Measurements from ENCODE around the gene CAMK1D.

CAMK1D gene

DNA sequence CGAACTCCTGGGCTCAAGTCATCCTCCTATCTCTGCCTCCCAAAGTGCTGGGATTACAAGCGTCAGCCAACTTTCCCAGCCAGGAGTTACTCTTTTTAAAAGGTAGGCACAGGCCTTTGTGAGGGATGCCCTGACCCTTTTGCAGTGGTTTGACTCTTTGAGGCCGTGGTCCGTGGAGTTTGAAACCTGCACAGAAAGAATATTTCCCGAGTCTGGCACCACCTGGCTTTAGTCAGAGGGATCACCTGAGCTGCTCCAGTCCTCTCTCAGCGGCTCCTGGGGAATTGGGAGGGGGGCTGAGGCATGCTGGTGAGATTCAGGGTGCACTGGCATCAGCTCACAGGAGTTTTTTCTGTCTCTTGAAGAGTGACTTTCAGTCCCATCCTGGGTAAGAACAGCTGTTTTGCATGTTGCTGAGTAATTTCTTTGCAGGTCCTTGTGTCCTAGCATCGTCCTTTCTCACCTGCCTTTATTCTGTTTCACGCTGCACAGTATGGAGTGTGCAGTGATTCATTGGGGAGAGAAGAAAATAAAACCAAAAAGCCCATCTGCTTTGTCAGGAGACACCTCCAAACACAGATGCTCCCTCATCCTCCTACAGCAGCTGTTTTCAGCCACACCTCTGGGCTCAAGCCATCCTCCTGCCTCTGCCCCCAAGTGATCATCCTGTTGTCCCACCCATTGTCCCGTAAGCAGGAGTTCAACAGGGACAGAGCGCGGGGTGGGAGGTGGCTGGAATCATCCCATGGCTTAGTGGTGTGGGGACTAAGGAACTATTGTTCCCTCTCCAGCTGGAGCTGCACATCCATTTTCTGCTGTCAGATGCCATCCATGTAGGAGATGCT lies 284.7 kb downstream of the CAMK1D start:
- DNase-seq: no peak

DNA sequence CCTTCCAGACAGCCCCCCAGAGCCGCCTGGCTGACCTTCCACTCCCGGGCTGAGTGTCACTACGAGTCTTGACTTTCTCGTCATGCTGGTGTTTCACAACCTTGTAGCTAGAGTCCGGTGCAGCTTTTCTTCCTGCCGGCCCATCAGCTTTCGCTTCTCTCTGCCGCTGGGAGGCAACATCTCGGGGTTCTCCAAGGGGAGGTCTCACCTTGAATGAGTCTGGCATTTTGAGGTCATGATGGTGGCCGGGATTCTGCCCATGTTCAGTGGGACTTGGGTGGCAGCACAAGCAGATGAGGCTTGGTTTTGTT lies 285.2 kb downstream of the CAMK1D start:
- DNase-seq: no peak

DNA sequence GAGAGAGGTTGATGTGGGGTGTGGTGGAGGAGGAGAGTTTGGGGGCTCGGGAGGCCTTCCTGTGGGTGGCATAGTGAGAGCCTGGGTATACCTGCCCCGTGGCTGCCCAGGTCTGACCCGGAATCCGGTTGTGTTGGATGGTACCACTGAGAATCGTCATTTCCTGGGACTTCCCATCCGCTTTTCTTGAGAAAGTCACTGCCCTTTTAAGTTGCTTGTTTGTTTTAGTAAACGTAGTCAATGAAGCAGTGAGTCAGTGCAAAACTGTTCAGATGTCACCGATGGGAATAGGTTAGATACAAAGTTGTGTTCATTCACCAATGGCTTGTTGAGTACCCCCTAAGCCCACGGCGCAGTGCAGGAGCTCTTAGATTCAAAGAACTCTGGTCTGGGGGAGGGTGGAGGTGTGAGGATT lies 285.8 kb downstream of the CAMK1D start:
- no peak for DNase-seq

DNA sequence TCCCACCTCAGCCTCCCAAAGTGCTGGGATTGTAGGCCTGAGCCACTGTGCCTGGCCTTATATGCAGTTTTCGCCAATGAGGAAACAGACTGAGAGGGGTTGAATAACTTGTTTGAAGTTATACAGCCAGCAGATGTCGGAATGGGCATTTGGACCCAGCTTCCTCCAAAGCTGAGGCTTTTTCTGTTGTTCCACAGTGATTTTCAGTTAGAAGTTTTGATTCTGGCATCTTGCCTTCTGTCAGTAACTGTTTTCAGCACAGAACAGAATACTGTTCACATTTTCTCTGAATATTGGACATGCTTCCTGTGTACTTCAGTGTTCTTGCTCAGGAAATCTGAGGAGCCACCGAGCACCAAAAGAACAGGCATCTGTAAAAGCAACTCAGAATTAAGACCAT lies 287.2 kb downstream of the CAMK1D start:
- no peak for DNase-seq

DNA sequence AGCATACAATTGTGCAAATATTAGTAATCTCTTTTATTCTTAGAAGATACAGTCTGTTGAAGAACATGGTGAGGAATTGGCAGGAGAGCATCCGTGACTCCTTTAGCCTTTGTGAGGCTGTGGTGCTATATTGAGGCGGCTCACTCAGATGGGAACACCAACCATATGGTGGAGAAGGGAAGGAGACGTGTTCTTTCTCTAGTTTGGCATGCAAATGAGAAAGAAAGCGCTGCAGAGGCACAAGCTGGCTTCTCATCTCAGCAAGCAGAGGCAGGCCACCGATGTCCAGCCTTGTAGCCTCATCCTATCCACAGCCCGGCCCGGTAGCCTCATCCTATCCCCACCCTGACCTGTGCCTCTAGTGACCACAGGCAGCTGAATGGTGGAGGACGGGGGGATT lies 288.3 kb downstream of the CAMK1D start:
- DNase-seq: no peak

DNA sequence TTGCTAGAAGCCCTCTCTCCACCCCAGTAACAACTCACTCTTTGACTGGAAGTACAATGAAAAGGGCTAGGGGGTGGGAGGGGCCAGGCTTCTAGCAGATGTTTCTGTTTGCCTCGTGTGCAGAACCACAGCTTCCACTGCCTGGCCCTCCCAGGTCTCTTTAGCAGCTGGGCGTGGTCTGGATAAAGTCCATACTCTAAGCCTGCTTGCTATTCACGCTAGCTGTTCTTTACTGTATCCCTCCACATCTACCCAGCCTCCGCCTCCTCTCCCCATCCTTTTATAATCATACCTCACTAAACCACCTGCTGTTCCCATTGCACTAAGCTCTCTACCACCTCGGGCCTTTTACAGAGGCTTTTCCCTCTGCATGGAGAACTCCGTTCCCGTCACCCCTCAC lies 288.8 kb downstream of the CAMK1D start:
- no peak for DNase-seq

DNA sequence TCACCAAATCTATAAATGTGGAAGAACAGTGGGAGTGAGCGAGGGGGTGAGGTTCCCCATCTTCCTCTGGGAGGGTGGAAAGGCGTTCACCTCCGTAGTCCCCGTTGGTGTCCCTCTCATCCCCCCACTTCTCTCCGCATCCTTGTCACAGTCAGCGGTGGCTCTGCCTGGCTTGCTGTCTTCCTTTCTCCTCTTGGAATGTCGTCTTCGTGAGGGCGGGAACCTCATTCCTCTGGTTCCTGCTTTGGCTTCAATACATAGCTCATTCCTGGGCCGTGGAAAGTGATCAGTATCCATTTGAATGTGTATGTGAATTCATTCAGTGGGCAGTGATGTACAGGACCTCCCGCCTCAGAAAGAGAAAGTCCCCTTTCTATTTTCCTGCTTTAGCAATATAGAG lies 289.4 kb downstream of the CAMK1D start:
- no peak for DNase-seq

DNA sequence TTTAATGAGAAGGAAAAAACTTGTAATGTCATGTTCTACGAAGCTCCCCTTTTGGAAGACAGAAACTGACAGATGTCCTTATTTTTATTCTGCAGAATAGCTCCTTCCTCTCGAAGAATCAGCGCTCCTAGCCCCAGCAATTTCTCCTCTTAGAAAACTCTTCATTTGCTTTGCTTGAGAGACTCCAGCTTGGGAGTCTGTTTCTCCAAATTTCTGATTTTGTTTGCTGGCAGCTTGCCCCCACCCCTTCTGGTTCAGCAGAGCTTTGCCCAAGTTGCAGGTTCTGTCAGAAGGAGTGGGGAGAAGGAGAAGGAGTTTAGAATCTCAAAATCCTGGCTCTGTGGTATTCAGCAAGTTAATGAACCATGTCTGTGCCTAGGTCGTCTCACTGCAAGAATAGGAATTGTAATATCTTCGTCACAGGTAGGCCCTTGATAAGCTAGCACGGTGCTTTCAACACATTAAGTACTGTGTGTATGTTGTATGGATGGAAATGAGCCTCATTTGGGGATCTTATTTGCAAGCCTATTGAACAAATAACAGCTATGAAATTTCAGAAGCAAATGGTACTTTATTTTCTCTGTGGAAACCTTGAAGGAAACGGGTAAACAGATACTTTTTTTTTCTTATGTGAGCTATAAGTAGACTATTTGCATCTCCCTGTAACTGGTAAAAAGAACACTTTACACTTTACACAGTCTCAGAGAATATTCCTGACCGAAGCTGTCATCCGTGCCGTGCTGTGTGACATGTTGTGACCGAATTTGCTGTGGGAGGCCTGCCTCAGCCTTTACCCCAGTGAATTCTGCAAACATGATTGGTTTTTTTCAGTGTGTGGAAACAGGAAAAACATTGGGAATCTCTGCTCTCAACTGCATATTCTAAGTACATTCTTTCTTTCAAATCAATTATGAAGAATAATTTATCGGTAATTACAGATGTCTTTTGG lies 290.9 kb downstream of the CAMK1D start:
- no peak for DNase-seq

DNA sequence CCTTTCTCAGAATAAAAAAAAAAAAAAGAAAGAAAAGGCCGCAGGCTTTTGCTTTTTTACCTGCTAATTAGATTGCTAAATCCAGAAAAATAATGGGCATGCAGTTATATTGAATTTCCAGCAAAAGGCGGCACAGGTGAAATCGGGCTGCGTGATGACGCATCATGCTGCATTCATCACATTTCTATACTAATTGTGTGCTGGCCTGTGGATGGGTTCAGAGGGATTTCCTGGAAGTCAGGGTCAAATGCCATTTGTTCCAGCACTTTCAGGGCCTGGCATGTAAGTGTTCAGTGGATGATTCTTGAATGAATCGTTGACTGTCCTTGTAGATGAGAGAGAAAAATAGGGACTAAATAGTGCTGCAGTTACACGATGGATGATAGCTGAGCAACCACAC lies 292.7 kb downstream of the CAMK1D start:
- DNase-seq: no peak

DNA sequence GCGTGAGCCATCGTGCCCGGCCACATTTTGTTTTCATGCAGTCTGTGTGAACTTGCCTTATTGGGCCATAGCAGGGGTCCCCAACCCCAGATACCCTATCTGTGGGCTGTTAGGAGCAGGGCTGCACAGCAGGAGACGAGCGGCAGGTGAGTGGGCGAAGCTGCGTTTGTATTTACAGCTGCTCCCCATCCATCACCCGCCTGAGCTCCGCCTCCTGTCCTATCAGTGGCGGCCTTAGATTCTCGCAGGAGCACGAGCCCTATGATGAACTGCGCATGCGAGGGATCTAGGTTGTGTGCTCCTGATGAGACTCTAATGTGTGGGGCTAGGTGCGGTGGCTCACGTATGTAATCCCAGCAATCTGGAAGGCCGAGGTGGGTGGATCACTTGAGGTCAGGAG lies 293.9 kb downstream of the CAMK1D start:
- no peak for DNase-seq

DNA sequence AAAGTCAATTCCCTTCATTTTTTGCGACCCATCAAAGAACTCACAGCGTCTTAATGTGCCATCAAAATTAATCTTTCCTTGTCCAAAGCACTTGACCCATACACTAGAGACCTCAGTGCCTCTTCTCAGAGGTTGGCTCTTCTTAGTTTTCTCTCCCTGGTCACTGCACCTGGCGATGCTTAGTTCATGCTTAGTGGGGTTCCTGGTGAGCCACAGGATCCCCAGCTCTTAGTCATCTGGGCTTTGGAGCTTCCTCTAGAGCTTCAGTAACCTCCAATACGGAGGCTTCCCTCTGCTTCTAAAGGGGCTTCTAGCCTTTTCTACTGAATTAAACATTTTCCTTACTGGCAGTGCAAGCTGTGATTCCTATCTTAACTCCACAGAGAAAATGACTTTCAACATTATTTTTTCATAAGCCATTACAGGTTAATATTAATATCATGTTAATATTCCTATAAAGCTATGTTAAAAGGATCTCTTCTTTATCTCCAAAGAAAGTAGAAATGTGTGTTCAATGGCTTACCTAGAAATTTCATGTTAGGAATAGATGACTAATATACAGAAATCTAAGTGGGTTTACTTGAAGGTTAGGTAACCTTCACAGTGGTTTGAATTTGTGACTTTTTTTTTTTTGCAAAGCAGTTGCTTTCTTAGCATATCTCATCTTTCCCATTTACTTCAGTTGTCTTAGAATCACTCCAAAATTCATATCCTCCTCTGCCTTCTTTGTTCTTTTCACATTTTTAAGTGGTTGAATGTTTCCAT lies 295.2 kb downstream of the CAMK1D start:
- no peak for DNase-seq

DNA sequence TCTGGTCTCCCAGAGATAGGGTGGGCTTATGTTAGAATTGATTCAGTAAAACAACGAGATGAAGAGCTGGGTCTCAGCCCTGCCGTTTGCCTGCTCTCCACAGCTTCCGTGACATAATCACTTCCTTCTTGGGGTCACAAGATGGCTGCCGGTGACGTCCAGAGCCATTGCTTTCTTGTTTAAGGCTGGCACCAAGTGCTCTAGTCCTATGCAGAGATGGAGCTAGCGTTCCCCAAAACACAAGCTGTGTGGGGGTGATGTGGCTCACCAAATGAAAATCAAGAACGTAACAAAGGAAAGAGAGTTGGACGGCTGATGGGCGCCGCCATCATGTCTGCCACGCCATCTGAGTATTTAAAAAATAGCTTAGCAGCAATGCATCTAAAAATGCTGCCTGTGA lies 296.1 kb downstream of the CAMK1D start:
- no peak for DNase-seq

DNA sequence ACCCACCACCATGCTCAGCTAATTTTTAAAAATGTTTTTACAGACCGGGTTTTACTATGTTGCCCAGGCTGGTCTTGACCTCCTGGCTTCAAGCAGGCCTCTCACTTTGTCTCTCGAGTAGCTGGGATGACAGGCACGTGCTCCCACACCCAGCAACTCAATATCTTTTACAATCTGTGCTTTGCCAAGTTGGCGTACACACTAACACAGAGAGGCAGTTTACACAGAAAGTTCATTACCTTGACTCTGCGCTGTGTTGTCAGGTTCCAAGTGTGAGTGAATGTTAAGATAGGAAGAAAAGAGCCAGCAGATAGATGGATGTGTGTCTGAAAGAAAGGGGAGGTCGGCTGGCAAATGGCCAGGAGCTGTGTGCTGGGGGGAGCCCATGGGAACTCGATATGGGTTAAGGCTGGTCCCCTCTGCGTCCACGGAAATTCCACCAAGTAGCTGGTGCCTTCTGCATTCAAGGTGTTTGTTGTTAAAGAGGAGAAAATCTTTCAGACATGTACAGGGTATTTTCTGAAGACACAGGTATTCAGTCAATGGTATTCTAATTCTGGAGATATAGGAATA lies 299.8 kb downstream of the CAMK1D start:
- DNase-seq: no peak

DNA sequence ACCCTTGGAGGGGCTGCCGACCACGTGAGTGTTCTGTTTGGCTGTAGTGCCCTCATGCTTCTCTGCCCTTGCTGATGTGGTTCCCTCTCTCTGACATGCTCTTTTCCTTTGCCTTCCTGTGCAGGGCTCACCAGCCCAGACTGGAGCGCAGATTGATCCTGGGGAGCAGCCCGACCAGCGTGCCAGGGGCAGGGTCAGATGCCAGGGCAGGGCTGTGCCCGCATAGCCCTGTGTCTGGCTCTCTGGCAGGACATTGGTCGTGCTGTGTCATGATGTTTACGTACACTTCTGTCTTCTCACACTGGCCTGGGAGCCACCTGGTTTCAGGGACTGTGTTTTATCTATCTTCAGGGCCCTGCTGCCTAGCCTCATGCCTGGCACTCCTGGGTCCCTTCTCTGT lies 300.8 kb downstream of the CAMK1D start:
- DNase-seq: no peak

DNA sequence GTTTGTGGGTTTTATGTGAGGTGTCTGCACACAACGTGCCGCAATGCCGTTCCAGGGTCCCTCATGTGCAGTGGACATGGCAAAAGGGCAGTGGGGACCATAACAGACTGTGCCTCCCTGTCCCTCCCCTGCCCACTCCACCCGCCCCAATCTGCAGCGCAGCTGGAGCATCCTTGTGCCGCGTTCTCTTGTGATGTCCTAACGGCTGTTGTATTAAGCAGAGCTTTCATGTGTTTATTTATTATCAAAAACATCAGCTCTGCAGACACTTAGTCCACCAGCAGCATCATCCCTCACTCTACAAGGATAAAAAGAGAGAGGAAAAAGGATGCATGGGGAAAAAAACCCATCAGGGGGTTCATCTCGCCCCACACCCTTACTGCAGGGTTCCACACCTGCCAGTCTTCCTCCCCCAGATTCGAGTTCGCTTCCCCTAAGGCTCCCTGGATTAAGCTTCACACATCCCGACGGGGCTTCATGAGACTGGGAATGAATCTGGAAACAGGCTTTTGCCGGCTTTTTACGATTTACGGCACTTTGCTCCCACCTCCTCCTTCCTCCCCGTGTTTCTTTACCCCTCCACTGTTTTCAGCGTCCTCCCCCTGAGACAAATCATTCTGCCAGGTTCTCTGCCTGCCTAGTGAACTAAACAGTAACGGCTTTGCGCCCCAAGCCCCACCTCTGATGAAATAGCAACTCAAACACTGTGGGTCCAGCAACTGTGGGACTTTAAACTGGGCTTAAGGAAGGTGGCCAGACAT lies 301.4 kb downstream of the CAMK1D start:
- DNase-seq: no peak

DNA sequence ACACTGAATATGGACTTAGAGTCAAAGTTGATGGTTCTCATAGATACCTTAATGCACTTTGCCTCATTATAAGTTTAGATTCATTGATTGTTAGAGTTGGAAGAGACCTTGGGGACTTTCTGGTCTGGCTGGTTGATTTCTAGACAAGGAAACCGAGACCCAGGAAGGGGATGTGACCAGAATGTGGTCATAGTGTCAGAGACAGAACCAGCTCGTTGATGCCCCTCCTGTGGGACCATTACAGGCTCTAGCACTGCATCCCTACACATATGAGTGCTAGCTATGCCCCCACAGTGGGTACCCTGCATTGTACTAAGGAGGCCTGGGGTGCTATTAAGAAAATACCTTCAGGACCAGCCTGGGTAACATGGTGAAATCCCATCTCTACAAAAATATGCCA lies 306.6 kb downstream of the CAMK1D start:
- no peak for DNase-seq

DNA sequence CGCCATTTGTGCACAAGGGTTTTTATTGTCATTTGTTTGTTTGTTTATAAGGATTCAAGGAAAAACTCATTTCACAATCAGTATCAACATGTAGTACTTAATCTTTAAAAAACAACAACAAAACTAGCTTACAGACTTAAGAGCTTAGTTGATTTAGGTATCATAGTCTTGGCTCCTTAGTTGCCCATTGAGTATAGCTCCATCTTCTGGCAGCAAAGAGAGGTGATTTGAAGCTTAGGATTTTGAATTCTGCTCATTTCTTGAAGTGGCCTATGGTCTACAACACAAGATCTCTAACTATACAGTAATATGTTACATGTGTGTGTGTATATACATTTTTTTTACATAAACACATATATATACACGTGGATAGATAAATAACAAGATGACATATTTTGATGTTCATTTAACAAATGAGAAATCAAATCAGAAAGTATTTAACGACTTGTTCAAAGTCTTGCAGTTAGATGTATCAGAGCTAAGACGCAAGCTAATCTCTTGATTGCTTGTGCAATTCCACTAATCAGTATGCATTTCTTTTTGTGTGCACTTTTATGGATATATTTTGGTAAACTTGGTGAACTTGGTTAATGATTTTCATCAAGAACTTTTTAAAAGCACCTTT lies 307.3 kb downstream of the CAMK1D start:
- no peak for DNase-seq

DNA sequence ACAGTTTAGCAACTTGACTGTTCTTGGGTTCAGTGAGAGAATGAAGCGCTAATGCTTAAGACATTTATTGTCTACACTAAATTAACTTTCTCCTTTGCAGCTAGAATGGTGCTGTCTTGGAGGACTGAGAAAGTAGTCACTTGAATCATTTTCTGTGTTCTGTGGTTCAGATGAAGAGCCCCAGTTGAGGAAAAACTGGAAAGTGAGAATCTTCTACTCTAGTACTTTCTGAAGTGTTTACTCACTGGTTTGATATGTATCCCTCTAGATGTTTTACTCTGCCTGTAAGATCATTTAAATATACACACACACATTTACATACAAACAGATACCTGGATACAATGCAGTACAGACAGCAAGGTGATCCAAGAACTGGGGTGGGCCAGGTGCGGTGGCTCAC lies 308.1 kb downstream of the CAMK1D start:
- DNase-seq: no peak

DNA sequence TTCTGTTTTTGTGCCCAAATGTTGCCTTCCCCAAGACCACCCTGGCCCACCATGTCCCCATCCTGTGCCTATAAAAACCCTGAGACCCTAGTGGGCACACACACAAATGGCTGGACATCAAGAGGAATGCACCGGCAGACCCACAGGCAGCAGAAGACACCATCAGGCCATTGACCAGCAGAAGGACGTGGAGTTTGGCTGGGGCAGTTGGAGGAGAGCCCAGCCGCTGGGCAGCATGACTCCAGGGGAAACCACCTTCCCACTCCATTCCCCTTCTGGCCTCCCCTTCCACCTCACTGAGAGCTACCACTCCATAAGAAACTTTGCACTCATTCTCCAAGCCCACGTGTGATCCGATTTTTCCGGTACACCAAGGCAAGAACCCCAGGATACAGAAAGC lies 309.2 kb downstream of the CAMK1D start:
- no peak for DNase-seq

DNA sequence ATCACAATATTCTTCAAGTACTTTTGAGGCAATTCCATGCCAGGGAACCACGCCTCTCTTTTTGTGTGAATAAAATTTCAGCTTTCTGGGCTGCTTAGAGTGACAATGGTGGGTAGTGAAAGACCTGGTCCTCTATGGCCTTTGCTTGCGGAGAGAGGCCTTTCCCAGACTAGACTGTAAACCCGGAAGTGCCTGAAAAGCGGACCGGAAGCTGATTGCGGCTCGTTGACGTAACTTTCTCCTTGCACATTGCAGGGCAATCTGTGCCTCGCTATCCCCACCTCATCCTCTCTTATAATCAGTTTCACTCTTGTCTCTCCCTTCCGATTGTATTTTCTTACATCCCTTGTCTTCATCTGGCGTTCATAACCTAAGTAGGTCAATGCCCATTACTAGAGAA lies 310.4 kb downstream of the CAMK1D start:
- DNase-seq: no peak

DNA sequence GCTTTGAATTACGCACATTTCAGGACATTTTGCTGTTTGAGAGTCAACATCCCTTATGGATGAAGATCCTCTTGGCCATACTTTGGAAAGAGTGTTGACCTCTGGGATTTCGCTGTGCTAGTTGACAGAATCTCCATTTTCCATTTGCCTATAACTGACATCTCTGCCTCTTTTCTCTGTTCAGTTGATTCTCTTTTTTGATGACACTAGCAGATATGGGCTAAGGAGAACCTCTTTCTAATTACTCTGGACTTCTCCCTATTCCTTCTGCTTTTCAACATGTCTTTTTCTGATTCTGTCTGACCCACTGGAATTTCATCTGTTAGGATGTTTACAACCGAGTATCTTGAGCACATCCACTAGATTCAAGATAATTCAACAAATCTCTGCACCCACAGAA lies 311.5 kb downstream of the CAMK1D start:
- no peak for DNase-seq

DNA sequence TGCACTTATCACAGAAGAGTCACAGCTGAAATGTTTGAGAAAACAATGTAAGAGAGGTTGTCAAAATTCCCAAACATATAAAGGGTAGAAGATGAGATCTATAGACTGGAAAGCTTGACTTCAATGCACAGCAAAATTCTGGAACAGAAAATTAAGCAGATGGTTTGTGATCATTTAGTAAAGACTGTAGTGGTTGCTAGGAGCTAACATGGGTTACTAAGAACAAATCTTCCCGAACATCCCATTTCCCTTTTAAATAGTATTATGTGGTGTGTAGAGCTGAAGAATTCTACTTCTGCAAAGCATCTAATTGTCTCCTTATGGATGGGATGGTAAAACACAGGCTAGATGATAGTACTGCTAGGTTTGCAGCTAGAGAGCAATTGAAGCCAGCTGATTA lies 312.3 kb downstream of the CAMK1D start:
- DNase-seq: no peak

All from NCI-H1930 (cell line).